HG03460 (cell line): ENCODE results near the gene CFAP73.
"Not testable (repeated sequence)": the region's sequence is repeated elsewhere in the genome, so short reads cannot be mapped to it uniquely, and the experiment has no call there.

Experiments used
- ATAC-seq: cut with Tn5 transposase; IDR thresholded peaks from one replicate; pipeline ENCODE4 v1.9.1; 2021; ENCODE audit not compliant: unreplicated experiment

CFAP73 gene

GRCh38 chr12:113185180-113186032, 35.9 kb downstream of the CFAP73 start, which contains the start of the genes DDX54 and RITA1:
Gene DDX54 (minus strand): TSS chr12:113185478. CDS start chr12:113185451, 27 bp downstream.
Gene RITA1 (plus strand): TSS chr12:113185721. CDS start chr12:113186747, 1,026 bp downstream.
- ATAC-seq, result peak; percentile 51

DNA sequence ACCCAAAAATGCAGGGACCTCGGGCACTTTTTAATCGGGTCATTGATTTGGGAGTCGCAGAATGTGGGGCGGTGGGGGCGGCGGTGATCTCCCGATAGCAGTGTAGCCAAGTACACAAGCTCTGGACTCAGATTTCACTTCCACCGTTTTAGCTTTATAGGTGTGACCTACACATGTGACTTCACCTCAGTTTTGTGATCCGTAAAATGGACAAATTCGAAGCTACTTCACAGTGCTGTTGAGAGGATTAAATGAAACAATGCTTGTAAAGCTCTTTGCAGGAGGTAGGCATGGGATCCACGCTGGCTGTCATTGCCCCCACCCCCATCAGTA, 36.5 kb downstream of the CFAP73 start:
- no peak for ATAC-seq

GRCh38 chr12:113186666-113187325, 37.3 kb downstream of the CFAP73 start:
- ATAC-seq, result no peak

DNA sequence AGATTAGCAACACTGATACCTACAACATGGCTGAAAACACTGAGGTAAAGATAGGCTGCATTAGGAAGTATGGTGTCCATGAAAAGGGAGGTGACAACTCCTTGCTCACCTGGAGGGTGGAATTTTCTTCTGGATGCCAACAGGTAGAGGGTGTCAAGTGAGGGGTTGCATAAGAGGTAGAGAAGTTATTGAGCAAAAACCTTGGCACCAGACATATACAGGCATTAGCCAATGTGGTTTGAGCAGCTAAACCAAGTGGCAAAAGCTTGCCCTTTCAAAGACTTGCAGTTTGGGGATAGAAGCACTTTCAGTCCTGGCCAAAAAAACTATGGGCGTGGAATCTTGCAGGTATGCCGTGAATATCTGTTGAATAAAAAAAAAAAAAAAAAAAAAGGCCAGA, 39.8 kb downstream of the CFAP73 start:
- no peak for ATAC-seq

DNA sequence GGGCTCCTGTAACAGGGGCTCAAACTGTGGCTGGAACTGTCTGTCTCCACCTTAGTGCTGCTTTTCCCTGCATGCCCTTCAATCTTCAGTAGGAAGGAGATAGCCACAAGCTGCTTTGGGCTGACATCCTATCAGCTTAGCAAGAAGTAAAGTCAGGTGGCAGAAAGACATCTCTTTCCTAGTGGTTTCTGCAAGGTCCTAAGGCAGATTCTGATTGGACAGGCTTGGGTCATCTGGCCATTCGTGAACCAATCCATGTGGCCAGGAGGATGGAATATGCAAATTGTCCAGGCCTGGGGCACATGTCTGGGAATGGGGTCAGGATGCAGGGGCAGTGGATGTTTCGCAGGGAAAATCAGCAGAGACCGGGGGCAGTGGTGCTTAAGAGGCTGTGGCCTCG, 41.2 kb downstream of the CFAP73 start:
- ATAC-seq, result no peak

- ATAC-seq, result no peak
Measured at GRCh38 chr12:113191227-113191626, 41.7 kb downstream of the CFAP73 start.

DNA sequence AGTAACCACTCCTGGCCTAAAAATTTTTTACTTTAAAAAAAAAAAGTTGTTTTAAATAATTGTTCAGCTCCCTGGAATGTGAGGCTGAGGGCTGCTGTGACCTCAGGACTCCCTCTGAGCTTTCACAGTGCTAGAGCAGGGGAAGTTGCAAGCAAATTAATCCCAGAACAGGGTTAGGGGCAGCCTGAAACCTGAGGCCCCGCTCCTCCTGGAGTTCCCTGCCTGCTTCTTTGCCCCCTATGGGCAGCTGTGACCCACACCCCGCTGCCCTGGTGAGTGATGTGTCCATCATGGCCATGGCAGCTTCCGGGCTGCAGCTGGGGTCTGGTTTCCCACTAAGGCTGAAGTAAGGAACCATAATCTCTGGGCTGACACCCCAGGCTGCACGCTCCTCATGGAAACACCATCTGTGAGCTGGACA, 45.5 kb downstream of the CFAP73 start:
- no peak for ATAC-seq

DNA sequence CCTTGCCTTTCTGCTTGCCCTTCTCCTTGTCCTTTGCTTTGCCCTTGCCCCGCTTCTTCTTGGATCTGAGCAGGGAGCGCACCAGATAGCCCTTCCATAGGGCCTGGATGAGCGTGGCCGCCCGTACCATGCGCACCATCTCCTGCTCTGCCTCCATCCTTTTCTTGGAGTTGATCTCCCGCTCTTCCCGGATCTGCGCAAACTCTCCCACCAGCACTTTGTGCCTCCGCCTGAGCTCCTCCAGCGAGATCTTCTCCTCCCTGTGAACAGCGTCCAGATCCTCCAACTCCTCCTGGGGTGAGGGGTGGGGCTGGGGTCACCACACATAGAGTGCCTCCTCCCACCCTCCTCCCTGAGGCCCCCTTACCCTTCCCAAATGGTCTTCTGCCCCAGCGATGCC, 46.1 kb downstream of the CFAP73 start:
- no peak for ATAC-seq

GRCh38 chr12:113196582-113196981, 47.1 kb downstream of the CFAP73 start:
- no peak for ATAC-seq

GRCh38 chr12:113196990-113197389, 47.5 kb downstream of the CFAP73 start:
- peak; percentile 70 for ATAC-seq

- ATAC-seq, result no peak
Measured at GRCh38 chr12:113197518-113198077, 48.1 kb downstream of the CFAP73 start.

GRCh38 chr12:113198296-113198695, 48.8 kb downstream of the CFAP73 start:
- ATAC-seq, result no peak

GRCh38 chr12:113200021-113200797, 50.7 kb downstream of the CFAP73 start:
- ATAC-seq, result no peak

- ATAC-seq, result no peak
Measured at GRCh38 chr12:113201187-113202177, 52.0 kb downstream of the CFAP73 start.

- ATAC-seq, result no peak
Measured at GRCh38 chr12:113202300-113203075, 53.0 kb downstream of the CFAP73 start.

GRCh38 chr12:113203852-113204760, 54.6 kb downstream of the CFAP73 start:
- no peak for ATAC-seq

GRCh38 chr12:113204804-113205203, 55.3 kb downstream of the CFAP73 start:
- no peak for ATAC-seq

DNA sequence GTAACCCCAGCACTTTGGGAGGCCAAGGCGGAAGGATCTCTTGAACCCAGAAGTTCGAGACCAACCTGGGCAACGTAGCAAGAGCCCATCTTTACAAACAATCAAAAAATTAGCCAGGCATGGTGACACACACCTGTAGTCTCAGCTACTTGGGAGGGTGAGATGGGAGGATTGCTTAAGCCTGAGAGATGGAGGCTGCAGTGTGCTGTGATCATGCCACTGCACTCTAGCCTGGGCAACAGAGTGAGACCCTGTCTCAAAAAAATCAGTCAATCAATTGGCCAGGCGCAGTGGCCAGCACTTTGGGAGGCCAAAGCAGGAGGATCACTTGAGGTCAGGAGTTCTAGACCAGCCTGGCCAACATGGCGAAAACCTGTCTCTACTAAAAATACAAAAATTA, 57.3 kb downstream of the CFAP73 start:
- ATAC-seq, result not testable (repeated sequence)
